ENCODE data around the gene POLH. TPM values are rescaled to one million over a fixed set of nuclear protein-coding genes. Genes with fewer than 3 reads are reported as not detected.
A peak's percentile ranks its signal among the peaks of the same experiment; 100 is the strongest.

The POLH gene
- total and polyA plus RNA-seq, 9 of the 15 experiments (the other 6 are each of a cell fraction or from before 2014, with no cell fraction given), result 5.8 to 31.6 (median 20.6) TPM

GRCh38 chr6:43635387-43636307, 59.7 kb downstream of the POLH start, which contains the start of gene MAD2L1BP (continued):
- TF ChIP-seq MEIS2 (IDR thresholded peaks at IDR 0.05; ENCODE audit: partially characterized antibody) (no peak), SMARCE1 (IDR thresholded peaks at IDR 0.05) (peak; percentile 84), SMARCB1 (IDR thresholded peaks at IDR 0.05; ENCODE audit: insufficient read length, low read depth) (peak; percentile 77), MYC (IDR thresholded peaks at IDR 0.05; ENCODE audit: low read depth, low read length) (peak; percentile 84), MYC (CRISPR knock-in tag; IDR thresholded peaks at IDR 0.05; ENCODE audit: borderline replicate concordance, low read depth) (peak; percentile 77; the same call in 1 of the 2 replicates), SRSF1 (IDR thresholded peaks at IDR 0.05; ENCODE audit: low read depth, low read length) (no peak), NCOA2 (IDR thresholded peaks at IDR 0.05; ENCODE audit: partially characterized antibody in 2 of 2) (no peak), KAT8 (IDR thresholded peaks at IDR 0.05; ENCODE audit: low read depth) (no peak), CBX3 (IDR thresholded peaks at IDR 0.05; ENCODE audit: borderline replicate concordance in 1 of 2, low read length in 2 of 2) (peak in 1 of 2 experiments; percentile 84; a peak in 1 of 3 replicates), PHF21A (IDR thresholded peaks at IDR 0.05; ENCODE audit: borderline replicate concordance, low read depth) (no peak; the same call in 1 of the 2 replicates), HNRNPL (IDR thresholded peaks at IDR 0.05; ENCODE audit: low read depth, low read length) (no peak), STAT6 (CRISPR knock-in tag; IDR thresholded peaks at IDR 0.05) (peak; percentile 13; the same call in 1 of the 2 replicates), TRIM24 (IDR thresholded peaks at IDR 0.05) (peak; percentile 42 to 73; a peak in 3 of 4 replicates), CSDE1 (IDR thresholded peaks at IDR 0.05) (no peak), ZNF175 (CRISPR knock-in tag; IDR thresholded peaks at IDR 0.05; ENCODE audit: low read depth) (peak; percentile 90), ZBTB11 (CRISPR knock-in tag; IDR thresholded peaks at IDR 0.05) (peak in 1 of 3 experiments; percentile 72; a peak in 2 of 6 replicates), NR2C1 (IDR thresholded peaks at IDR 0.05) (no peak), NR2C1 (tag; IDR thresholded peaks at IDR 0.05) (peak; percentile 80), SNAPC5 (CRISPR knock-in tag; IDR thresholded peaks at IDR 0.05) (no peak), THRB (CRISPR knock-in tag; conservative IDR thresholded peaks at IDR 0.05) (no peak)
